Bronchial epithelial cell (primary cell): ENCODE results near the gene CYGB. TPM values are rescaled to one million over a fixed set of nuclear protein-coding genes. Genes with fewer than 3 reads are reported as not detected.

Source experiments
- DNase-seq: peaks from one replicate; pipeline ENCODE4 v3.0.0-alpha.2; 2010; ENCODE audit warnings: low read depth
- FAIRE-seq: peaks from 2 replicates; lab custom pipeline; 2011; peaks lifted over from hg19 to GRCh38; lab: Jason Lieb, UNC
- H3K27me3 ChIP-seq: 2 replicates; pipeline ENCODE4 v1.5.1; 2011; ENCODE audit warnings: low read length; ENCODE audit not compliant: control insufficient read depth, insufficient read depth
- H3K36me3 ChIP-seq: 2 replicates; pipeline ENCODE4 v1.5.1; 2011; ENCODE audit warnings: low read length; ENCODE audit not compliant: control insufficient read depth, insufficient read depth
- H3K4me3 ChIP-seq: 2 replicates; pipeline ENCODE4 v1.5.1; 2011; ENCODE audit warnings: mild to moderate bottlenecking, low read depth, low read length, control low read depth
- total RNA-seq: library from RNA; depleted of rRNA; stranded (reverse); fragments of >200 nt; gene quantifications from 2 replicates; pipeline ENCODE4 v1.2.1, GENCODE V29; 2014
- TF ChIP-seq, protein P1 (sequence below): IDR thresholded peaks from 2 replicates; pipeline ENCODE4 v1.5.1; 2011; ENCODE audit warnings: mild to moderate bottlenecking, moderate library complexity, low read length, control low read depth, inconsistent platforms; ENCODE audit not compliant: insufficient read depth, severe bottlenecking

The CYGB gene
- total RNA-seq, 1 donor from 2014 or later: 2.1 TPM

DNA sequence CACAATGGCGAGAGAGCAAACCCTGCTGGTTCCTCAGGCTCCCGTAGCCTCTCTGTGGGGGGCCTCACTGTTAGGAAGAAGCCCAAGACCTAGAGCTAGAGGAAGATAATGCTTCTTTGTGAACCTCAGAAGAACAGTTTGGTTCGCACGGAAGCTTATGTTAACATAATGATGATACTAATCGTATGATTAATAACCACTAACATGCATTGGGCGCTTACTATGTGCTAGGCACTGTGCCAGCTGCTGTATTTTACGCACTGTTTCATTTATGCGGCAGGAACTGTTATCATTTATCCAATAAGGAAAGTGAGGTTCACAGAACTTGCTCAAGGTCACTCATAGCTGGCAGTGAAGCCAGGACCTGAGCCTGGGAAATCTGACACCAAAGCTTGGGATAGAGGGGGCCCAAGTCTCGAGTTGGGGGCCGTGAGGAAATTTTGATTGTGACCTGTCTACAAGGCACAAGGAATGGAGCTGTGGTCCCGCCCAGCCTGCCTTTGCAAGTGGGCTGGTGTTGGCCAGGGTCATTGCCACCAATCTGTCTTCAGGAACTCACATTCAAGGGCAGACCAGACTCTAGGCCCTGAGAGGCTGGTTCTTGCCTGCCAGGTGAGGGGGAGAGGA is 9.2 kb upstream of the CYGB start:
- DNase-seq (peak; percentile 90), FAIRE-seq (no peak)
- TF ChIP-seq, protein P1, sequence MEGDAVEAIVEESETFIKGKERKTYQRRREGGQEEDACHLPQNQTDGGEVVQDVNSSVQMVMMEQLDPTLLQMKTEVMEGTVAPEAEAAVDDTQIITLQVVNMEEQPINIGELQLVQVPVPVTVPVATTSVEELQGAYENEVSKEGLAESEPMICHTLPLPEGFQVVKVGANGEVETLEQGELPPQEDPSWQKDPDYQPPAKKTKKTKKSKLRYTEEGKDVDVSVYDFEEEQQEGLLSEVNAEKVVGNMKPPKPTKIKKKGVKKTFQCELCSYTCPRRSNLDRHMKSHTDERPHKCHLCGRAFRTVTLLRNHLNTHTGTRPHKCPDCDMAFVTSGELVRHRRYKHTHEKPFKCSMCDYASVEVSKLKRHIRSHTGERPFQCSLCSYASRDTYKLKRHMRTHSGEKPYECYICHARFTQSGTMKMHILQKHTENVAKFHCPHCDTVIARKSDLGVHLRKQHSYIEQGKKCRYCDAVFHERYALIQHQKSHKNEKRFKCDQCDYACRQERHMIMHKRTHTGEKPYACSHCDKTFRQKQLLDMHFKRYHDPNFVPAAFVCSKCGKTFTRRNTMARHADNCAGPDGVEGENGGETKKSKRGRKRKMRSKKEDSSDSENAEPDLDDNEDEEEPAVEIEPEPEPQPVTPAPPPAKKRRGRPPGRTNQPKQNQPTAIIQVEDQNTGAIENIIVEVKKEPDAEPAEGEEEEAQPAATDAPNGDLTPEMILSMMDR: no peak
- H3K27me3 ChIP-seq: no peaks in the 10 kb centered on the region
- no peak overlapping the region for H3K4me3 ChIP-seq
- H3K36me3 ChIP-seq: peaks cover 1% of the 10 kb centered on the region

DNA sequence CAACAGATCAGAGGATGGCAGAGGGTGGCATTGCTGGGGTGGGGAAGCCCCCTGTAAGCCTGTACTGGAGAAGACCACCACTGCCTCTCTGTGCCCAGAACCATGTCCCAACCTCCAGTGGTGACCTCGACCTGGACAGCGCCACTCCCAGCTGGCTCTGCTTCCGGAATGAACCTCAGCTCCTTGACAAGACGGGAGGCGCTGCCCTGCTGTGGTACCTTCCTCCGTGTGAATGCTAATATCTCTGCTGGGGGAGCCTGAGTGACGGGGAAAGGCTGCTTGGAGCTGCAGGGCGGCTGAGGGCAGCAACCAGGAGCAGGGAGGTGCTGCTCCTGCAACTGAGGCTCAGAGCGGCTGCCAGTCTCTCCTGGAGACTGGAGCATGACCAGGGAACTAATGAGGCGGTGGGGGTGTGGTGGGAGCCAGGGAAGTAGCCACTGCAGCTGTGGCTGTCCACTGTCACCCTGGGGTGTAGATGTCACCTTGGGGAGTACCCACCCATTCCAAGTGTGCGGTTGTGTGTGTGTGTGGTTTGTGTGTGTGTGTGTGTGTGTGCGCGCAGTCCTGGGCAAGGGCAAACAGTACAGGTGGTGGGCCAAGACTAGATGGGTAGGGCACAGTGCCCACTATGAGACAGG is 8.5 kb upstream of the CYGB start:
- no peaks in the 10 kb centered on the region for H3K27me3 ChIP-seq
- H3K4me3 ChIP-seq: no peak overlapping the region
- H3K36me3 ChIP-seq: peaks cover 1% of the 10 kb centered on the region
- FAIRE-seq (no peak), DNase-seq (no peak)
- TF ChIP-seq, protein P1: no peak

DNA sequence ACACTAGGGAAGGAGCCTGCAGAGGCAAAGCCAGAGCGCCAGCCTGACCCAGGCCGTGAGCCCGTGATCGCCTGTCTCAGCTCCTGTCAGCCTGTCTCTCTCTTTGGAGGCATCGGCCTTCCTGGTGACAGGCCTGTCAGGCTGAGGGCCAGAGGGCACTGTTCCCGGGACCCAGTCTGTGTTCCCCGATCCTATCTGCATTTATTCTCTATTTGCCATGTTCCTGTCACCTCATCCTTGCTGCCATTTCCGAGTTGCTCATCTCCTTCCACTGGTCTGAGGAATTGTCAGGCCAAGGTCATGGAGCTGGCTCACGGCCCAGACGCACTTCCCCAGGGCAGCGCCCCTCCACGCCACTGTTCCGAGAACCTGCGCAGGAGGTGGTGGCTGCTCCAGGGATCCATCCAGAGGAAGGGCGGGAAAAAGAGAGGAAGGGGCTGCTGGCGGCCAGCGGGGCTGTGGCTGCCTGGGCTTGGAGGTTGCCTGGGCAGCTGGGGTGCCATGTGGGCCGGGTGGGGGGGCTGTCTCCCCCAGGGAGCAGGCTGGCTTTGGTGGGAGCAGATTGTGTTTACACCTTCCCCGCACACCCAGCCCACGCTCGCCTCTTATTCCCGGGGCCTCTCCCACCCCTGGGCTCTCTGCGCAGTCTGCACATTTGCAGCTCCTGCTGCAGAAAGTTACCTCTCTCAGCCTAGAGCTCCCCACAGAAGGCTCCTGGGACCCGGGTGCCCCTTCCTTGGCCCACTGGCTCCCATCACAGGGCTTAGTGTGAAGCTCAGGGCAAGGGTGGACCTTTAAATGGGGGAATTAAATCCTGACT is 7.2 kb upstream of the CYGB start:
- DNase-seq (no peak), FAIRE-seq (no peak)
- H3K4me3 ChIP-seq: no peak overlapping the region
- H3K36me3 ChIP-seq: peaks cover 1% of the 10 kb centered on the region
- TF ChIP-seq, protein P1: no peak
- H3K27me3 ChIP-seq: no peaks in the 10 kb centered on the region

DNA sequence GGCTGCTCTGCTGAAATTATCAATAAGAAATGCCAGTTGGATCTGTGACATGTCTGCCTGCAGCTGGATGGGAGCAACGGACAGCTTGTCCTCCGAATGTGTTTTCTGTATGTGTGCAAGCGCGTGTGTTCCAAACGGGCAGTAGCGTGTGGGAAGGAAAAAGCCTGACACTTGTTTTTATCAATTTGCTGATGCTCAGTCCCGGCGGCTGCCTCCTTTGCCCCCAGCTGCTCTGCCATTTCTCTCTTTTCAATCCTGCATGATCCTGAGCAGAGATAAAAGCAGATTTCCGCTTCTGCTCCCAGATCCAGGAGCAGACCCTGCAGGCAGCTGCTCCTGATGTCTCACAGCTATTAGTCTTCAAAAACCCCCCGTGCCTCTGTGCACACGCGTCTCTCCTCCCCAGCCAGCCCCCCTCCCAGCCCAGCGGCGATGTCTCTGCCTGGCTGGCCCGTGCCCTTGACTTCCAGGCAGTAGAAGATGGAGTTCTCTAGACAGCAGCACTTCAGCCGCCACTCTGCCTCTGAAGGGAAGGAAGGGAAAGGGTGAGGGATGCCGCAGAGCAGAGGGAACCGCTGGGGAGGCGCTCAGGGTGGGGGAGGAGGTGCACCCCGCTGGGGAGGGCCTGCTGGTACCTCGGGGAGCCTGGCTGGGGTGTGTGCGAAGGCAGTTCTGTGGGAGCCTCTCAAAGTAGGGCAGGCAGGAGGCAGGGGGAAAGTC is 6.5 kb upstream of the CYGB start:
- DNase-seq (no peak), FAIRE-seq (no peak)
- TF ChIP-seq, protein P1: no peak

DNA sequence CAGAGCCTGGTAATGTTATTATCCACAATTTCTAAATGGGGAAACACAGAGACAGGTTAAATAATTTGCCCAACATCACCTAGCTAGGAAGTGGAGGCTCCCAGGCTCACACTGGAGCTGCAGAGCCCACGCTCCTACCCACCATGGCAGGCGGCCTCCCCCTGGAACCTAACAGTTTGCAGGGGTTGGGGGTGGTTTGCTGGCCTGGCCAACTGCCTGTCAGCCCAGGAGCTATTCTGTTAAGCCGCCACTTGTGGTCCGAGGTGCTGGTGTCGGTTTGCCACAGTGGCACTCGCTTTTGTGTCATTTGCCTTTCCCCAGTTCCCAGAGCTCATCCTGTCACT is 5.9 kb upstream of the CYGB start:
- DNase-seq: no peak
- H3K36me3 ChIP-seq: peaks cover 1% of the 10 kb centered on the region
- no peak overlapping the region for H3K4me3 ChIP-seq
- H3K27me3 ChIP-seq: no peaks in the 10 kb centered on the region
- no peak for FAIRE-seq
- TF ChIP-seq, protein P1: no peak

More for the DNA sequence above, 6.5 kb upstream of the CYGB start:
- Histone ChIP-seq H3K36me3 (peaks cover 1% of the 10 kb centered on the region), H3K4me3 (no peak overlapping the region), H3K27me3 (no peaks in the 10 kb centered on the region)
